ENCODE results near the gene CHD1L.

- TF ChIP-seq CTCF (IDR thresholded peaks at IDR 0.05) = no peak
- no peak for TF ChIP-seq POLR2A (IDR thresholded peaks at IDR 0.05)
Measured at GRCh38 chr1:147236448-147236847, 6.0 kb upstream of the CHD1L start.
